Prostate gland (tissue), 2 donors: ENCODE data around the gene SREBF1. TPM values are rescaled to one million over a fixed set of nuclear protein-coding genes. Genes with fewer than 3 reads are reported as not detected.

Experiments
- DNase-seq: peaks from one replicate; pipeline ENCODE4 v3.0.0-alpha.2; 2019; ENCODE audit warnings: low spot score
- H3K27ac ChIP-seq, 2 donors: fragments of 200-600 bp; sonication (generic); 2 replicates each; pipeline ENCODE4 v1.5.1; 2017 to 2019
- H3K27me3 ChIP-seq: fragments of 200-600 bp; sonication (generic); replicated peaks from 2 replicates; pipeline ENCODE4 v1.5.1; 2019; ENCODE audit not compliant: insufficient read depth
- H3K36me3 ChIP-seq, 2 donors: fragments of 200-600 bp; sonication (generic); 1 replicate in 1 of 2; 2 replicates in 1 of 2; pipeline versions ENCODE4 v1.5.1 to v1.8.1; 2017 to 2019
- H3K4me1 ChIP-seq: fragments of 200-600 bp; sonication (generic); replicated peaks from 2 replicates; pipeline ENCODE4 v1.5.1; 2019
- H3K4me3 ChIP-seq, 2 donors: fragments of 200-600 bp; sonication (generic); 2 replicates each; pipeline ENCODE4 v1.5.1; 2017 to 2019
- H3K9me3 ChIP-seq: fragments of 200-600 bp; sonication (generic); 2 replicates; pipeline ENCODE4 v1.5.1; 2017
- CTCF ChIP-seq, 4 experiments: fragments of 200-600 bp in 2 of 4; fragments of 450-650 bp in 2 of 4; sonication (generic) in 2 of 4; IDR thresholded peaks; 1 replicate in 3 of 4; 2 replicates in 1 of 4; pipeline ENCODE4 v1.5.1; 2016 to 2019; ENCODE audit warnings: antibody characterized with exemption in 4 of 4, mild to moderate bottlenecking in 2 of 4, moderate library complexity in 2 of 4
- POLR2A ChIP-seq: fragments of 450-650 bp; IDR thresholded peaks from one replicate; pipeline ENCODE4 v1.6.1; 2016; ENCODE audit warnings: antibody characterized with exemption, mild to moderate bottlenecking
- POLR2AphosphoS5 ChIP-seq: sonication (generic); formaldehyde crosslinking; IDR thresholded peaks from one replicate; pipeline ENCODE4 v1.6.1; 2017; ENCODE audit warnings: antibody characterized with exemption
- WGBS: methylation state at CpG from one replicate; pipeline ENCODE4 v1.1.5; 2018; 5-methylcytosine and 5-hydroxymethylcytosine counted together
- intact Hi-C: fragments of 100-400 bp; cut with DNase I; formaldehyde crosslinking; loops from one replicate; pipeline ENCODE4 v1.14.2; 2022
- total RNA-seq, 2 donors: library from RNA; depleted of rRNA; stranded (reverse); fragments of >200 nt; gene quantifications; one replicate each; pipeline ENCODE4 v1.1.0, GENCODE V29; 2016

Gene SREBF1
- total RNA-seq, 2 donors from 2014 or later = 134 to 299 TPM

GRCh38 chr17:17842111-17842876 is 5.5 kb upstream of the SREBF1 start:
- Histone ChIP-seq H3K27me3 (no peaks in the 10 kb centered on the region), H3K36me3 (no peaks in the 10 kb centered on the region), H3K4me3 (no peak overlapping the region), H3K9me3 (no peaks in the 10 kb centered on the region), H3K4me1 (peaks cover 45% of the 10 kb centered on the region), H3K27ac (peak overlapping the region; percentile 100)
- no peak for DNase-seq
- intact Hi-C loops = no loop called here
- TF ChIP-seq CTCF (IDR thresholded peaks at IDR 0.05) = no peak
- TF ChIP-seq POLR2AphosphoS5 = no peak
- no peak for TF ChIP-seq POLR2A
- WGBS = 59% methylated on average over 9 of the region's 9 CpGs

- H3K9me3 ChIP-seq = no peaks in the 10 kb centered on the region
- H3K36me3 ChIP-seq = no peaks in the 10 kb centered on the region
- TF ChIP-seq POLR2A (no peak), POLR2AphosphoS5 (peak; percentile 12), CTCF (IDR thresholded peaks at IDR 0.05) (peak in 1 of 4 experiments; percentile 4)
- DNase-seq = peak; percentile 55
- H3K27ac ChIP-seq = peak overlapping the region; percentile 100
- intact Hi-C loops = no loop called here
- WGBS = 69% methylated on average over 1 of the region's 1 CpG
- no peaks in the 10 kb centered on the region for H3K27me3 ChIP-seq
- peaks cover 45% of the 10 kb centered on the region for H3K4me1 ChIP-seq
- H3K4me3 ChIP-seq = no peak overlapping the region
These were observed 4.8 kb upstream of the SREBF1 start for GRCh38 chr17:17841601-17842025.

DNA sequence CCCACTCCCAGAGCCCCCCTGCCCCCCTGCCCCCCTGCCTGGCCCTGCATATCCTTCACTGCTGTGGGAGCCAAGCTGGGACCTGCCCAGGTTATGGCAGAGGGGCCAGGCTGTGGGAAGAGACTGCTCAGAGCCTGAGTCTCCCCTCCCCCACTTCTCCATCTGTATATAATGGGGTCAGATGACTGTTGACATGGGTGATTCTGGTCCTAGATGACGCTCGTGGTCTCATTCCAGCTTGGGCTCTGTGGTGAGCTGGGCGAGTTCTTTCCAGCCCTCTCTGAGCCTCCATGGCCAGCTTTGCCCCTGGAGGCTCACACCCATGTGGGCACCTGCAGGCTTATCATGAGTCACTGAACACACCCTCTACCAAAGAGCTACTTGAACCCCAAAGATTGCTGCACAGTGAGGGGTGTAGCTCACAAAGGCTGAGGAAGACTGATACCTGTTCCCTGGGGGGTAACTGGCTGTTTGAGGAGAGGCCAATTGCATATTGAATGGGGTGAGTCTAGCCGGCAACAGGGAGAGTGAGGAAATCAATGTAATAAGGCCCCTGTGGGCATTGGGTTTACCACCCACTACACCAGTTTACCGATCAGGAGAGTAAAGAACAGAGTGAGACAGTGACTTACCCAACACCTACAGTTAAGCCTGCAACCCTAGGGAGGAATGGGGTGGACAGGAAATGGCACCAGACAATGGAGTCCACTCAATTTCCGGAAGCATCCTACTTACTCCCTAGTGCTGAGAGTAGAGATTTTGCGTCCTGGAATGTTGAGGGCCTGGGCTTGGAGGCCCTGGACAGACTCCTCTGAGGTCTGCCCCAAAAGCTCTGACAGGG is 4.2 kb upstream of the SREBF1 start:
- Histone ChIP-seq H3K27me3 (no peaks in the 10 kb centered on the region), H3K9me3 (no peaks in the 10 kb centered on the region), H3K4me3 (peak overlapping the region; percentile 31 to 33), H3K27ac (peak overlapping the region; percentile 100), H3K36me3 (no peaks in the 10 kb centered on the region), H3K4me1 (peaks cover 45% of the 10 kb centered on the region)
- DNase-seq = no peak
- intact Hi-C loops = no loop called here
- TF ChIP-seq POLR2AphosphoS5 (no peak), CTCF (IDR thresholded peaks at IDR 0.05) (no peak), POLR2A (no peak)
- 41% methylated on average over 7 of the region's 7 CpGs for WGBS

GRCh38 chr17:17839791-17840707 is 3.3 kb upstream of the SREBF1 start:
- TF ChIP-seq POLR2A (peak; percentile 90), POLR2AphosphoS5 (peak; percentile 94), CTCF (IDR thresholded peaks at IDR 0.05) (peak in 2 of 4 experiments; percentile 2 to 19)
- no peaks in the 10 kb centered on the region for H3K9me3 ChIP-seq
- 5% methylated on average over 39 of the region's 71 CpGs for WGBS

More at GRCh38 chr17:17839791-17840707, 3.3 kb upstream of the SREBF1 start:
- Histone ChIP-seq H3K27ac (peak overlapping the region; percentile 100), H3K4me1 (peaks cover 53% of the 10 kb centered on the region), H3K4me3 (peak overlapping the region; percentile 31 to 33), H3K36me3 (no peaks in the 10 kb centered on the region), H3K27me3 (no peaks in the 10 kb centered on the region)
- peak; percentile 94 for DNase-seq
- intact Hi-C loops = no loop called here
